T47D (cell line): ENCODE measurements around the gene PRKCSH.
"Not testable (repeated sequence)": the region's sequence is repeated elsewhere in the genome, so short reads cannot be mapped to it uniquely, and the experiment has no call there.

Experiments
- DNase-seq, 2 experiments: peaks; one replicate each; pipeline versions ENCODE4 v3.0.0 to v3.0.0-alpha.2; 2011 to 2012; ENCODE audit warnings: low read depth in 1 of 2, low spot score in 1 of 2
- JUND ChIP-seq: IDR thresholded peaks from 2 replicates; pipeline ENCODE4 v1.6.1; 2012; ENCODE audit warnings: low read depth
- in situ Hi-C: cut with HindIII; loops from 2 replicates; pipeline ENCODE4 v1.10.0; 2016; ENCODE audit warnings: low sequenced_read_pairs, low pct_unique_long_range_greater_than_20kb

The PRKCSH gene

DNA sequence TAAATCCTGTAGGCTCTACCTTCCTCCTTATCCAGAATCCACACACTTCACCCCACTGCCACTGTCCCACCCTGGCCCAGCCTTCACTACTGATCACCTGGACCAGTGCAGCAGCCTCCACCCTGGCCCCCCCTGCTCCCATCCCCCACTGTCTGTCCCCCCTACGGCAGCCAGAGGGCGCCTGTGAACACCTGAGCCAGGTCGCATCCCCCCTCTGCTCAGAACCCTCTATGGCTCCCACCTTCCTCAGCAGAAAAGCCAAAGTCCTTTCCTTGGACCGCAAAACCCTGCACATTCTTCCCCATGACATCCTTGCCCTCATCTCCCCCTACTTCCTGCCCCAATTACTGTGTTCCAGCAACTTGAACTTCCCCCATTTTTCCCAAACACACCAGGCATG, 24.8 kb downstream of the PRKCSH start:
- no peak for DNase-seq
- in situ Hi-C loops = no loop called here
- no peak for TF ChIP-seq JUND

GRCh38 chr19:11461453-11461852, 26.0 kb downstream of the PRKCSH start:
- DNase-seq = no peak
- in situ Hi-C loops = no loop called here
- no peak for TF ChIP-seq JUND

DNA sequence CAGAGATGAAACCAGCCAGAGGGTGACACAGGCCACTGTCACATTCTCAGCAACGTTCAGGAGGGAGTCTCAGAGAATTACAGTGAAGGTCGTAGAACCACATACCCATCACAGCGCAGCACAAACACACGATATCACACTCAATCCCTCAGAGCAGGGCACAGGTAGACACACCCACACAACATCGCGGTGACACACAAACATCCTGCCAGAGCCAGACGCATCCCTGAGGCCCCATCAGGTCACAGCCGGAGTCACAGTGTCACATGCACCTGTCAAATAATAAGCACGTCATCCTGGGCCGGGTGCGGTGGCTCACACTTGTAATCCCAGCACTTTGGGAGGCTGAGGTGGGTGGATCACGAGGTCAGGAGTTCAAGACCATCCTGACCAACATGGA, 28.0 kb downstream of the PRKCSH start:
- no peak for TF ChIP-seq JUND
- DNase-seq = no peak
- in situ Hi-C loops = no loop called here

DNA sequence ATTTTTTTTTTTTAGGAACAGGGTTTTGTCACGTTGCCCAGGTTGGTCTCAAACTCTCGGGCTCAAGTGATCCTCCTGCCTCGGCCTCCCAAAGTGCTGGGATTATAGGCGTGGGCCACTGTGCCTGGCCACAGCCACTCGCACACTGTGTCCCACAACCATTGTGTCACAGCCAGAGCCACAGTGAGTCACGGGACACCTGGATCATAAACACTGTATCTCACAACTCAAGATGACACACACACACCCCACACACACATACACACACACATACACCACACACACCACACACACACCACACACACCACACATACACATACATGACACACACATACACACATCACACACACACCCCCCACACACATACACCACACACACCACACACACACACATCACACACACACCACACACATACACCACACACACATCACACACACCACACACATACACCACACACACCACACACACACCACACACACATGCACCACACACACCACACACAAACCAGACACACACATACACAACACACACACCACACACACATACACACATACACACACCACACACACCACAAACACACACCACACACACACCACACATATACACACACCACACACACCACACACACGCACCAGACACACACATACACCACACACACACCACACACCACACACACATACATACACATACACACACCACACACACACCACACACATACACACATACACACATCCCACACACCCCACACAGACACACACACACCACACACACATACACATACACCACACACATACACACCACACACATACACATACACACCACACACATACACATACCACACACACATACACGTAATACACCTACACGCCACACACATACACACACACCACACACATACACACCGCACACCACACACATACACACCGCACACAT, 29.2 kb downstream of the PRKCSH start:
- DNase-seq = no peak
- TF ChIP-seq JUND = no peak
- in situ Hi-C loops = no loop called here

DNA sequence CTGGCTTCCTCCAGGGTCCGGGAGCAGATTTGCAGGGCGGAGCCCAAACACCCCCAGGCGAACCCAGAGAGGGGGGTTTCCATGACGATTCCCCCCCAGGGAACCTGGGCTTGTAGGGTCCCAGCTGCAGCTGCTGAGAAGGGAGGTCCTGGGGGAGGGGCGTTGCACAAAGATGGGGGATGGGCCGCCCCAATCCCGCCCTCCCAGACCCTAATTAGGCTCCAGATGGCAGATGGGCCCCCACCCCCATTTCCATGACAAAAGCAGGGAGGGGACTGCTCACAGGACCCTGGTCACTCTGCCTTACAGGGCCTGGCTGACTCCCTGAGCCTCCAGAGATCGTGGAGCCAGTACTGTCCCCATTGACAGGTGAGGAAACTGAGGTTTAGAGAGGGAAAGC, 30.2 kb downstream of the PRKCSH start:
- no peak for TF ChIP-seq JUND
- DNase-seq = no peak
- in situ Hi-C loops = no loop called here

- in situ Hi-C loops, DNase-seq: not testable (repeated sequence)
These were observed 32.9 kb downstream of the PRKCSH start for GRCh38 chr19:11468266-11468845.

GRCh38 chr19:11473725-11474124, 38.3 kb downstream of the PRKCSH start:
- TF ChIP-seq JUND = no peak
- in situ Hi-C loops = no loop called here
- no peak for DNase-seq

DNA sequence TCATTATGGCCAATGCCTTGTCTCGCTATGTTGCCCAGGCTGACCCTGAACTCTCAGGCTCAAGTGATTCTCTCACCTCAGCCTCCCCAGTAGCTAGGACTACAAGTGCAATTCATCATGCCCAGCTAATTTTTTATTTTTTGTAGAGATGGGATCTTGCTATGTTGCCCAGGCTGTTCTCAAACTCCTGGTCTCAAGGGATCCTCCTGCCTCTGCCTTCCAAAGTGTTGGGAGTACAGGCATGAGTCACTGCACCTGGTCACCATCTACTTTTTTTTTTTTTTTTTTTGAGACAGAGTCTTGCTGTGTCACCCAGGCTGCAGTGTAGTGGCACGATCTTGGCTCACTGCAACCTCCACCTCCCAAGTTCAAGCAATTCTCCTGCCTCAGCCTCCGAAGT, 39.9 kb downstream of the PRKCSH start:
- in situ Hi-C loops, DNase-seq: not testable (repeated sequence)

DNA sequence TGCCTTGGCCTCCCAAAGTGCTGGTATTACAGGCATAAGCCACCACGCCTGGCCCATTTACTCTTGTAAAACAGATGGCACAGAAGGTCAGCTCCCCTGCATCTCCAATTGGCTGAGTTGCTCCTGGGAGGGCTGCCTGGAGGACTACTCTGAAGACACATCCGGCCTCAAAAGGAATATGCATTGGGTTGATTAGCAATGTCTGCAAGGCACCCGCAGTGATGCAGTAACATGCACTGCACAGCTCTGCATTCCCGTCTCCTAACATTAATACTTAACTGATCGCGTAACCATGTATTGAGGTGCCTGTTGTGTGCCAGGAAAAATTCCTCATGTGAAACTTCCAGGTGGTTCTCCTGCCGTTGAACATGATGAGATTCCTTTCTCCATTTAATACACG, 40.4 kb downstream of the PRKCSH start:
- TF ChIP-seq JUND = no peak
- in situ Hi-C loops = no loop called here
- DNase-seq = no peak

- TF ChIP-seq JUND = no peak
- in situ Hi-C loops = no loop called here
These were observed 43.0 kb downstream of the PRKCSH start for GRCh38 chr19:11478167-11479089.

DNA sequence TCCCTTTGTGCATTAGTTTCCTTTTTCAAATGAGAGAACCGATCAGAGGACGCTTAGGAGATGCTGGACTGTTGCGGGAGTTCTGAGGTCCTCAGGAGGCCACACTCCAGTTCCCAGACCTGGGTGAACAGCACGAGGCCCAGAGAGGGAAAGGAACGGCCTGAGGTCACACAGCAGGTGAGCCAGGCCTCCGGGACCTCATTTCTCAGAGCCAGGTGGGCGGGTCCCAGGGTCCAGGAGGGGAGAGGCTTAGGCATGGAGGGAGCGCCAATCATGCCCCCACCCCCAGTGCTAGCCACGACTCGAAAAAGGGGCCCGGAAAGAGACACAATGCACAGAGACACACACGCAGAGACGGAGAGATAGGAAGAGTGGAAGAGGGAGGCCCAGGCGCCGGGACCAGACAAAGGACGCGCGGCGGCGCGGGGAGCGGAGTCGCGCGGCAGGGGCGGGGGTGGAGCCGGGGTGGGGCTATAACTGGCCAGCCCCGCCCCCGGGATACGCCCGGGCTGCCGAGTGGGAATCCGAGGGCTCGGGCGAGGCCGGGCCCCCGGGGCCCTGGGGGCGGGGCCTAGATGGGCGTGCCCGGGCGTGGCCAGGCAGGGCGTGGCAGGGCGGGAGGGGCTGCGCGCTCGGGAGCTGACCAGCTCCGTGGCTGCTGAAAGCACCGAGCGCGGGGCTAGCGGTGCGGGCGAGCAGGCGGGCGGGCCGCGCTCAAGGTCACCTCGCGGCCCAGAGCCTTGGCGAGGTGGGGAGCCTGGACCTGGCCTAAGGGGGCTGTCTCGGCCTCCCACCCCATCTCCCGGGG, 43.9 kb downstream of the PRKCSH start:
- no peak for TF ChIP-seq JUND
- in situ Hi-C loops = no loop called here
- no peak for DNase-seq

More at GRCh38 chr19:11478167-11479089, 43.0 kb downstream of the PRKCSH start:
- no peak for DNase-seq
